ENCODE measurements around the gene SNX30. TPM values are rescaled to one million over a fixed set of nuclear protein-coding genes. Genes with fewer than 3 reads are reported as not detected.

Gene SNX30
- total and polyA plus RNA-seq, 2 donors from 2014 or later: 7.9 to 22.9 TPM

DNA sequence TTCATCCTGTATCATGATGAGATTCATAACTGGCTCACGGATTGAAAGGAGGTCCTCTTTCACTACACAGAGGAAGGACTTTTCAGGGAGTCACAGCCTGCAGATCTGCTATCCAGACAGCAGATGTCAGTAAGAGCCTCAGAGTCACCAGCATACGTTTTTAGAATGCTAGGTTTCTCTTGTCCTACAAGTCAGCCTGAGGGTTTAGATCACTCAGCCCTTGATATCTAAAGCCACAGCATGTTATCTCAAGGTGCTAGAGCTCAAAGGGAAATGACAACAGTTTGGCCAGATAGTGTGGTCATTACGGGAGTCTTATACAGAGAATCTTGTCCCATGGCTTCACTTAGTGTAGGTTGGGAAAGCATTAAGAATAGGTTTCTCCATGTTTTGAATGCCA lies 171.0 kb downstream of the SNX30 start:
- intact Hi-C loops (cut with DNase I): no loop called here
- Histone ChIP-seq H3K36me3 (ENCODE audit: control insufficient read depth in 2 of 3, insufficient read depth in 3 of 3, low read length in 3 of 3) (no peaks in the 10 kb centered on the region), H3K4me3 (ENCODE audit: low read length in 3 of 3) (no peak overlapping the region), H3K27me3 (ENCODE audit: control insufficient read depth, insufficient read depth, low read length) (no peaks in the 10 kb centered on the region), H3K9me3 (ENCODE audit: control insufficient read depth in 2 of 3, insufficient read depth in 1 of 3, low read length in 3 of 3) (no peaks in the 10 kb centered on the region), H3K27ac (ENCODE audit: low read depth in 2 of 2, low read length in 2 of 2) (no peak overlapping the region), H3K4me1 (ENCODE audit: control insufficient read depth in 2 of 3, insufficient read depth in 2 of 3, low read depth in 1 of 3, low read length in 3 of 3) (no peaks in the 10 kb centered on the region), H3K9ac (ENCODE audit: low read length in 3 of 3) (no peak overlapping the region)
- DNase-seq: peak in 2 of 5 donors; percentile 22 to 53
- TF ChIP-seq, protein P1, sequence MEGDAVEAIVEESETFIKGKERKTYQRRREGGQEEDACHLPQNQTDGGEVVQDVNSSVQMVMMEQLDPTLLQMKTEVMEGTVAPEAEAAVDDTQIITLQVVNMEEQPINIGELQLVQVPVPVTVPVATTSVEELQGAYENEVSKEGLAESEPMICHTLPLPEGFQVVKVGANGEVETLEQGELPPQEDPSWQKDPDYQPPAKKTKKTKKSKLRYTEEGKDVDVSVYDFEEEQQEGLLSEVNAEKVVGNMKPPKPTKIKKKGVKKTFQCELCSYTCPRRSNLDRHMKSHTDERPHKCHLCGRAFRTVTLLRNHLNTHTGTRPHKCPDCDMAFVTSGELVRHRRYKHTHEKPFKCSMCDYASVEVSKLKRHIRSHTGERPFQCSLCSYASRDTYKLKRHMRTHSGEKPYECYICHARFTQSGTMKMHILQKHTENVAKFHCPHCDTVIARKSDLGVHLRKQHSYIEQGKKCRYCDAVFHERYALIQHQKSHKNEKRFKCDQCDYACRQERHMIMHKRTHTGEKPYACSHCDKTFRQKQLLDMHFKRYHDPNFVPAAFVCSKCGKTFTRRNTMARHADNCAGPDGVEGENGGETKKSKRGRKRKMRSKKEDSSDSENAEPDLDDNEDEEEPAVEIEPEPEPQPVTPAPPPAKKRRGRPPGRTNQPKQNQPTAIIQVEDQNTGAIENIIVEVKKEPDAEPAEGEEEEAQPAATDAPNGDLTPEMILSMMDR (IDR thresholded peaks at IDR 0.05; ENCODE audit: borderline replicate concordance, extremely low read depth, insufficient read depth): peak; percentile 38
- no peak for FAIRE-seq

Other genes starting within 250 kb of the SNX30 start
- 25.7 TPM for gene INIP, start 32.6 kb upstream of the SNX30 start, total RNA-seq
- gene INIP, start 32.6 kb upstream of the SNX30 start, polyA plus RNA-seq (ENCODE audit: insufficient read depth, low read depth, low replicate concordance): 14.5 TPM
- 0.66 TPM for gene SLC46A2, start 140.1 kb downstream of the SNX30 start, total RNA-seq
- gene SLC46A2, start 140.1 kb downstream of the SNX30 start, polyA plus RNA-seq (ENCODE audit: insufficient read depth, low read depth, low replicate concordance): not detected